ENCODE measurements around the gene NOC2L. TPM values are rescaled to one million over a fixed set of nuclear protein-coding genes. Genes with fewer than 3 reads are reported as not detected.
"Not testable (repeated sequence)": the region's sequence is repeated elsewhere in the genome, so short reads cannot be mapped to it uniquely, and the experiment has no call there.

The NOC2L gene
- polyA plus RNA-seq, 1 donor: 49.2 TPM

GRCh38 chr1:1000357-1001056, 41.5 kb upstream of the NOC2L start:
- peak overlapping the region; percentile 91 for H3K27ac ChIP-seq (ENCODE audit: low read length)
- no CpG with 5 or more reads among the region's 75 CpGs for WGBS (ENCODE audit: insufficient coverage, low lambda C conversion rate)
- no peaks in the 10 kb centered on the region for H3K36me3 ChIP-seq (ENCODE audit: control insufficient read depth, insufficient read depth, low read length)
- H3K9me3 ChIP-seq (ENCODE audit: control insufficient read depth, low read depth, low read length): peaks cover 14% of the 10 kb centered on the region
- DNase-seq: peak; percentile 78 to 85
- peaks cover 48% of the 10 kb centered on the region for H3K27me3 ChIP-seq (ENCODE audit: control insufficient read depth, insufficient read depth, low read length)
- peaks cover 34% of the 10 kb centered on the region for H3K4me1 ChIP-seq (ENCODE audit: control insufficient read depth, insufficient read depth, low read length)
- H3K4me3 ChIP-seq (ENCODE audit: low read length): peak overlapping the region; percentile 66

GRCh38 chr1:999725-1000356, 40.8 kb upstream of the NOC2L start, which contains the start of gene HES4:
TSS of gene HES4 (minus strand) at chr1:1000097. CDS start at chr1:999973, 124 bp downstream.
- WGBS (ENCODE audit: insufficient coverage, low lambda C conversion rate): no CpG with 5 or more reads among the region's 95 CpGs
- peak; percentile 88 to 94 for DNase-seq
- Histone ChIP-seq H3K4me3 (ENCODE audit: low read length) (peak within 1 kb of the TSS; percentile 66), H3K9me3 (ENCODE audit: control insufficient read depth, low read depth, low read length) (peaks cover 14% of the 10 kb centered on the region), H3K27me3 (ENCODE audit: control insufficient read depth, insufficient read depth, low read length) (peaks cover 52% of the 10 kb centered on the region), H3K36me3 (ENCODE audit: control insufficient read depth, insufficient read depth, low read length) (no peaks in the 10 kb centered on the region), H3K27ac (ENCODE audit: low read length) (peak within 1 kb of the TSS; percentile 91), H3K4me1 (ENCODE audit: control insufficient read depth, insufficient read depth, low read length) (peaks cover 27% of the 10 kb centered on the region)

- H3K27ac ChIP-seq (ENCODE audit: low read length): no peak overlapping the region
- peaks cover 20% of the 10 kb centered on the region for H3K4me1 ChIP-seq (ENCODE audit: control insufficient read depth, insufficient read depth, low read length)
- peaks cover 14% of the 10 kb centered on the region for H3K9me3 ChIP-seq (ENCODE audit: control insufficient read depth, low read depth, low read length)
- no CpG with 5 or more reads among the region's 86 CpGs for WGBS (ENCODE audit: insufficient coverage, low lambda C conversion rate)
- H3K27me3 ChIP-seq (ENCODE audit: control insufficient read depth, insufficient read depth, low read length): peaks cover 57% of the 10 kb centered on the region
- DNase-seq: peak in 1 of 2 donors; percentile 66
- peak overlapping the region; percentile 44 for H3K4me3 ChIP-seq (ENCODE audit: low read length)
- no peaks in the 10 kb centered on the region for H3K36me3 ChIP-seq (ENCODE audit: control insufficient read depth, insufficient read depth, low read length)
Observed at GRCh38 chr1:998995-999724, 40.1 kb upstream of the NOC2L start.

- DNase-seq: no peak
- H3K36me3 ChIP-seq (ENCODE audit: control insufficient read depth, insufficient read depth, low read length): no peaks in the 10 kb centered on the region
- peaks cover 14% of the 10 kb centered on the region for H3K9me3 ChIP-seq (ENCODE audit: control insufficient read depth, low read depth, low read length)
- peaks cover 16% of the 10 kb centered on the region for H3K4me1 ChIP-seq (ENCODE audit: control insufficient read depth, insufficient read depth, low read length)
- WGBS (ENCODE audit: insufficient coverage, low lambda C conversion rate): no CpG with 5 or more reads among the region's 27 CpGs
- peaks cover 57% of the 10 kb centered on the region for H3K27me3 ChIP-seq (ENCODE audit: control insufficient read depth, insufficient read depth, low read length)
- no peak overlapping the region for H3K27ac ChIP-seq (ENCODE audit: low read length)
- H3K4me3 ChIP-seq (ENCODE audit: low read length): peak overlapping the region; percentile 18
Observed at GRCh38 chr1:998745-998994, 39.6 kb upstream of the NOC2L start.

GRCh38 chr1:997993-998744, 39.1 kb upstream of the NOC2L start:
- peaks cover 17% of the 10 kb centered on the region for H3K9me3 ChIP-seq (ENCODE audit: control insufficient read depth, low read depth, low read length)
- H3K4me3 ChIP-seq (ENCODE audit: low read length): no peak overlapping the region
- no peak overlapping the region for H3K27ac ChIP-seq (ENCODE audit: low read length)
- no peak for DNase-seq
- H3K36me3 ChIP-seq (ENCODE audit: control insufficient read depth, insufficient read depth, low read length): no peaks in the 10 kb centered on the region
- peaks cover 57% of the 10 kb centered on the region for H3K27me3 ChIP-seq (ENCODE audit: control insufficient read depth, insufficient read depth, low read length)
- peaks cover 16% of the 10 kb centered on the region for H3K4me1 ChIP-seq (ENCODE audit: control insufficient read depth, insufficient read depth, low read length)
- WGBS (ENCODE audit: insufficient coverage, low lambda C conversion rate): no CpG with 5 or more reads among the region's 75 CpGs

- peaks cover 22% of the 10 kb centered on the region for H3K9me3 ChIP-seq (ENCODE audit: control insufficient read depth, low read depth, low read length)
- H3K4me3 ChIP-seq (ENCODE audit: low read length): no peak overlapping the region
- H3K27me3 ChIP-seq (ENCODE audit: control insufficient read depth, insufficient read depth, low read length): peaks cover 57% of the 10 kb centered on the region
- peaks cover 16% of the 10 kb centered on the region for H3K4me1 ChIP-seq (ENCODE audit: control insufficient read depth, insufficient read depth, low read length)
- no peaks in the 10 kb centered on the region for H3K36me3 ChIP-seq (ENCODE audit: control insufficient read depth, insufficient read depth, low read length)
- WGBS (ENCODE audit: insufficient coverage, low lambda C conversion rate): no CpG with 5 or more reads among the region's 3 CpGs
- H3K27ac ChIP-seq (ENCODE audit: low read length): no peak overlapping the region
- DNase-seq: no peak
Observed at GRCh38 chr1:997713-997992, 38.6 kb upstream of the NOC2L start.

GRCh38 chr1:996851-997712, 38.0 kb upstream of the NOC2L start:
- H3K36me3 ChIP-seq (ENCODE audit: control insufficient read depth, insufficient read depth, low read length): no peaks in the 10 kb centered on the region
- H3K27ac ChIP-seq (ENCODE audit: low read length): no peak overlapping the region
- DNase-seq: no peak
- peaks cover 16% of the 10 kb centered on the region for H3K4me1 ChIP-seq (ENCODE audit: control insufficient read depth, insufficient read depth, low read length)
- H3K9me3 ChIP-seq (ENCODE audit: control insufficient read depth, low read depth, low read length): peaks cover 28% of the 10 kb centered on the region
- no peak overlapping the region for H3K4me3 ChIP-seq (ENCODE audit: low read length)
- no CpG with 5 or more reads among the region's 24 CpGs for WGBS (ENCODE audit: insufficient coverage, low lambda C conversion rate)
- peaks cover 57% of the 10 kb centered on the region for H3K27me3 ChIP-seq (ENCODE audit: control insufficient read depth, insufficient read depth, low read length)

GRCh38 chr1:995665-996633, 36.9 kb upstream of the NOC2L start:
- Histone ChIP-seq H3K36me3 (ENCODE audit: control insufficient read depth, insufficient read depth, low read length) (no peaks in the 10 kb centered on the region), H3K4me1 (ENCODE audit: control insufficient read depth, insufficient read depth, low read length) (peaks cover 11% of the 10 kb centered on the region), H3K27me3 (ENCODE audit: control insufficient read depth, insufficient read depth, low read length) (peaks cover 52% of the 10 kb centered on the region), H3K4me3 (ENCODE audit: low read length) (no peak overlapping the region), H3K27ac (ENCODE audit: low read length) (no peak overlapping the region), H3K9me3 (ENCODE audit: control insufficient read depth, low read depth, low read length) (peaks cover 31% of the 10 kb centered on the region)
- DNase-seq: no peak
- no CpG with 5 or more reads among the region's 30 CpGs for WGBS (ENCODE audit: insufficient coverage, low lambda C conversion rate)

GRCh38 chr1:994546-994945, 35.5 kb upstream of the NOC2L start:
- H3K36me3 ChIP-seq (ENCODE audit: control insufficient read depth, insufficient read depth, low read length); H3K4me3 ChIP-seq (ENCODE audit: low read length); H3K27ac ChIP-seq (ENCODE audit: low read length); H3K4me1 ChIP-seq (ENCODE audit: control insufficient read depth, insufficient read depth, low read length); DNase-seq: not testable (repeated sequence)
- peaks cover 47% of the 10 kb centered on the region for H3K27me3 ChIP-seq (ENCODE audit: control insufficient read depth, insufficient read depth, low read length)
- WGBS (ENCODE audit: insufficient coverage, low lambda C conversion rate): no CpG with 5 or more reads among the region's 6 CpGs
- peaks cover 28% of the 10 kb centered on the region for H3K9me3 ChIP-seq (ENCODE audit: control insufficient read depth, low read depth, low read length)

Measured in large intestine (tissue), 3 donors.